ENCODE measurements around the gene SERPIND1. TPM values are rescaled to one million over a fixed set of nuclear protein-coding genes. Genes with fewer than 3 reads are reported as not detected.

Gene SERPIND1
- polyA plus RNA-seq, 3 donors, result not detected

- no peak overlapping the region for H3K9ac ChIP-seq (ENCODE audit: insufficient read depth, low read length, poor library complexity, severe bottlenecking)
- Mint-ChIP-seq H3K9me3 (peaks cover 5 to 10% (median 5%) of the 10 kb centered on the region in 7 donors), H3K4me3 (no peak overlapping the region), H3K4me1 (peaks cover 5% of the 10 kb centered on the region), H3K36me3 (peaks cover 65 to 82% of the 10 kb centered on the region in 2 donors), H3K27ac (peak overlapping the region in 1 of 7 donors; percentile 6), H3K27me3 (ENCODE audit: low read depth in 3 of 3) (peaks cover 0 to 1% (median 0%) of the 10 kb centered on the region in 3 donors)
- DNase-seq, result no peak
- no peak overlapping the region for H3K27ac ChIP-seq (ENCODE audit: low read depth in 1 of 2, low read length in 2 of 2)
- no peak overlapping the region for H3K4me3 ChIP-seq (replicated peaks in 1 of 3; ENCODE audit: low read depth in 2 of 3, low read length in 3 of 3)
- H3K79me2 ChIP-seq (ENCODE audit: insufficient read depth, low read length), result no peaks in the 10 kb centered on the region
- peaks cover 57 to 79% of the 10 kb centered on the region in 2 donors for H3K36me3 ChIP-seq (replicated peaks in 1 of 2; ENCODE audit: control insufficient read depth in 1 of 2, insufficient read depth in 2 of 2, low read length in 2 of 2)
- H3K27me3 ChIP-seq (ENCODE audit: control insufficient read depth in 2 of 2, insufficient read depth in 2 of 2, low read length in 2 of 2), result no peaks in the 10 kb centered on the region
- no peak overlapping the region for H3K4me2 ChIP-seq (replicated peaks; ENCODE audit: extremely low read depth, low read length, poor library complexity, severe bottlenecking)
- no peaks in the 10 kb centered on the region for H4K20me1 ChIP-seq (ENCODE audit: insufficient read depth, low read length)
- H3K4me1 ChIP-seq (ENCODE audit: control insufficient read depth in 1 of 2, insufficient read depth in 2 of 2, low read length in 2 of 2), result no peaks in the 10 kb centered on the region
- peaks cover 0 to 5% of the 10 kb centered on the region in 2 donors for H3K9me3 ChIP-seq (replicated peaks in 1 of 2; ENCODE audit: control insufficient read depth in 1 of 2, insufficient read depth in 1 of 2, low read length in 2 of 2)
- TF ChIP-seq CTCF (IDR thresholded peaks at IDR 0.05), result no peak
- intact Hi-C loops (cut with micrococcal nuclease), result no loop called here
- 86% methylated on average over 7 of the region's 7 CpGs for WGBS (ENCODE audit: insufficient coverage)
- no peak overlapping the region for H2AFZ ChIP-seq (ENCODE audit: insufficient read depth, low read depth, low read length, poor library complexity, severe bottlenecking)
These were observed 9.5 kb upstream of the SERPIND1 start for GRCh38 chr22:20764471-20764720.

- H3K9me3 ChIP-seq (replicated peaks in 1 of 2; ENCODE audit: control insufficient read depth in 1 of 2, insufficient read depth in 1 of 2, low read length in 2 of 2), result peaks cover 0 to 8% of the 10 kb centered on the region in 2 donors
- Mint-ChIP-seq H3K27ac (no peak overlapping the region), H3K36me3 (peaks cover 68 to 82% of the 10 kb centered on the region in 2 donors), H3K4me1 (peaks cover 5% of the 10 kb centered on the region), H3K4me3 (no peak overlapping the region), H3K27me3 (ENCODE audit: low read depth in 3 of 3) (peaks cover 0 to 1% (median 0%) of the 10 kb centered on the region in 3 donors), H3K9me3 (peaks cover 6 to 13% (median 9%) of the 10 kb centered on the region in 7 donors)
- intact Hi-C loops (cut with micrococcal nuclease), result no loop called here
- H3K9ac ChIP-seq (ENCODE audit: insufficient read depth, low read length, poor library complexity, severe bottlenecking), result no peak overlapping the region
- 99% methylated on average over 9 of the region's 10 CpGs for WGBS (ENCODE audit: insufficient coverage)
- no peaks in the 10 kb centered on the region for H4K20me1 ChIP-seq (ENCODE audit: insufficient read depth, low read length)
- H3K4me1 ChIP-seq (ENCODE audit: control insufficient read depth in 1 of 2, insufficient read depth in 2 of 2, low read length in 2 of 2), result no peaks in the 10 kb centered on the region
- no peaks in the 10 kb centered on the region for H3K27me3 ChIP-seq (ENCODE audit: control insufficient read depth in 2 of 2, insufficient read depth in 2 of 2, low read length in 2 of 2)
- peaks cover 57 to 80% of the 10 kb centered on the region in 2 donors for H3K36me3 ChIP-seq (replicated peaks in 1 of 2; ENCODE audit: control insufficient read depth in 1 of 2, insufficient read depth in 2 of 2, low read length in 2 of 2)
- no peak overlapping the region for H3K4me2 ChIP-seq (replicated peaks; ENCODE audit: extremely low read depth, low read length, poor library complexity, severe bottlenecking)
- no peak for TF ChIP-seq CTCF (IDR thresholded peaks at IDR 0.05)
- no peak for DNase-seq
- no peak overlapping the region for H3K27ac ChIP-seq (ENCODE audit: low read depth in 1 of 2, low read length in 2 of 2)
- H3K4me3 ChIP-seq (replicated peaks in 1 of 3; ENCODE audit: low read depth in 2 of 3, low read length in 3 of 3), result no peak overlapping the region
- H3K79me2 ChIP-seq (ENCODE audit: insufficient read depth, low read length), result no peaks in the 10 kb centered on the region
- no peak overlapping the region for H2AFZ ChIP-seq (ENCODE audit: insufficient read depth, low read depth, low read length, poor library complexity, severe bottlenecking)
These were observed 9.2 kb upstream of the SERPIND1 start for GRCh38 chr22:20764729-20765128.

Data from CD14-positive monocyte (primary cell).